Panc1 (cell line): ENCODE measurements around the gene OSBPL1A.

Experiments used
- POLR2AphosphoS5 ChIP-seq: IDR thresholded peaks from 2 replicates; pipeline ENCODE4 v1.6.1; 2012; ENCODE audit warnings: mild to moderate bottlenecking, low read depth, low read length, moderate library complexity
- TF ChIP-seq, protein P1 (sequence below): fragments of 450-650 bp; IDR thresholded peaks from 2 replicates; pipeline ENCODE4 v1.5.1; 2017; ENCODE audit warnings: mild to moderate bottlenecking

DNA sequence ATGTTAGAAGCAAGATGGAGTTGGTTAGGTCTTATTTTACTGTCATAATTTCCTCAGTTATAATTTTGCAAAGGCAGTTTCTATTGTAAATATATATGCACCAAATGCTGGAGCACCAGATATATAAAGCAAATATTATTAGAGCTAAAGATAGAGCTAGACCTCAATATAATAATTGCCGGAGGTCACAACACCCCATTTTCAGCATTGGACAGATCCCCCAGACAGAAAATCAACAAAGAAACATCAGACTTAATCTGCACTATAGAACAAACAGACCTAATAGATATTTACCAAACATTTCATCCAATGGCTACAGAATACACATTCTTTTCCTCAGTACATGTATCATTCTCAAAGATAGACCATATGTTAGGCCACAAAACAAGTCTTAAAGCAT, 143.6 kb downstream of the OSBPL1A start:
- TF ChIP-seq, protein P1, sequence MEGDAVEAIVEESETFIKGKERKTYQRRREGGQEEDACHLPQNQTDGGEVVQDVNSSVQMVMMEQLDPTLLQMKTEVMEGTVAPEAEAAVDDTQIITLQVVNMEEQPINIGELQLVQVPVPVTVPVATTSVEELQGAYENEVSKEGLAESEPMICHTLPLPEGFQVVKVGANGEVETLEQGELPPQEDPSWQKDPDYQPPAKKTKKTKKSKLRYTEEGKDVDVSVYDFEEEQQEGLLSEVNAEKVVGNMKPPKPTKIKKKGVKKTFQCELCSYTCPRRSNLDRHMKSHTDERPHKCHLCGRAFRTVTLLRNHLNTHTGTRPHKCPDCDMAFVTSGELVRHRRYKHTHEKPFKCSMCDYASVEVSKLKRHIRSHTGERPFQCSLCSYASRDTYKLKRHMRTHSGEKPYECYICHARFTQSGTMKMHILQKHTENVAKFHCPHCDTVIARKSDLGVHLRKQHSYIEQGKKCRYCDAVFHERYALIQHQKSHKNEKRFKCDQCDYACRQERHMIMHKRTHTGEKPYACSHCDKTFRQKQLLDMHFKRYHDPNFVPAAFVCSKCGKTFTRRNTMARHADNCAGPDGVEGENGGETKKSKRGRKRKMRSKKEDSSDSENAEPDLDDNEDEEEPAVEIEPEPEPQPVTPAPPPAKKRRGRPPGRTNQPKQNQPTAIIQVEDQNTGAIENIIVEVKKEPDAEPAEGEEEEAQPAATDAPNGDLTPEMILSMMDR = no peak
- TF ChIP-seq POLR2AphosphoS5 = no peak
